IPS DF 19.7 (cell line): ENCODE measurements around the gene ZSCAN31.
"Not testable (repeated sequence)": the region's sequence is repeated elsewhere in the genome, so short reads cannot be mapped to it uniquely, and the experiment has no call there.

ENCODE experiments used
- DNase-seq: peaks from one replicate; pipeline ENCODE4 v3.0.0-alpha.2; 2013; ENCODE audit warnings: low read depth, low spot score

Gene ZSCAN31

DNA sequence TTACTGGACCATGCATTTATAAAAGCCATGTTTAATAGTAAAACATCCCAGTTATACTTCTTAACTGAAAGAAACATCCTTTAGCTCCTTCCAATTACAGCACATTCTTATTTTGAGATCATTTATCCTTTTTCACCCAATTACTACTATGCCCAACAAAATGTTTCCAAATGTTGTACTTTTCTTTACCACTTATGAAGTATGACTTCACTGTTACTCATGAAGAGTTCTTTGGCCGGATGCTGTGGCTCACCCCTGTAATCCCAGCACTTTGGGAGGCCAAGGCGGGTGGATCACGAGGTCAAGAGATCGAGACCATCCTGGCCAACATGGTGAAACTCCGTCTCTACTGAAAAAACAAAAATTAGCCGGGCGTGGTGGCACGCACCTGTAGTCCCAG is 18.1 kb downstream of the ZSCAN31 start:
- DNase-seq = not testable (repeated sequence)

DNA sequence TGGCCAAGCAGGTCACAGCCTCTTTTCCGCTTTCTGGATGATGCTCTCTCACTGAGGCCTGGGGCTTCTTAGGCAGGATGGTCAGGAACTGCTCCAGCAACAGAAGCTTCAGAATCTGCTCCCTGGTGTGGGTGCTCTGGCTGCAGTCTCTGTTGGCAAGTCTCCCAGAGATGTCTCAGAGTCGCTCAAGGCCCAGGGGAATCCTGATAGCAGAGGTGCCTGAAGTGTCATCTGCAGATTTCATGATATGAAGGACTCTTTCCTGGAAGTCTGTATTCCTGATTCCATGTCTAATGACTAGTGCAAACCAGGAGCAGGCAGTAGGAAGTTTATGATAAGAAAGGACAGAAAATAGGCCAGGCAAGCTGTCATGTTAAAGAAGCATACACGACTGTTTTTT is 20.3 kb downstream of the ZSCAN31 start:
- DNase-seq = no peak

DNA sequence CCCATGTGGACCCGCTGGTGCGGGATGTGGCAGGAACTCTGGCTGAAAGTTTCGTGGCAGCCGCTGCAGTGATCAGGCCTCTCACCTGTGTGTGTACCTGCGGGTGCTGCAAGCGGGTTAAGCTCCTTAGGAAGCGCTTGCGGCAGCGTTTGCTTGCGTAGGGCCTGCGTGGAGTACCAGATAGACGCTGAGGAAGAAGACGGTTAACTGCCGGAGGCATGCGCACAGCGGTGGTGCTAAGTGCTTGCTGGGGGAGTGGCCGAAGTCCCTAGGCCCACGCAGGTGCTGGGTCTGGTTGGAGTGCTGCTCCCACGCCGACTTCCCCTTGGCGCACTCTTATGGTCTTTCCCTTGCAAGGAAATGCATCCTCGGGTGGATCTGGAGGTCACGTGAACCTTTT is 23.0 kb downstream of the ZSCAN31 start:
- DNase-seq = no peak

DNA sequence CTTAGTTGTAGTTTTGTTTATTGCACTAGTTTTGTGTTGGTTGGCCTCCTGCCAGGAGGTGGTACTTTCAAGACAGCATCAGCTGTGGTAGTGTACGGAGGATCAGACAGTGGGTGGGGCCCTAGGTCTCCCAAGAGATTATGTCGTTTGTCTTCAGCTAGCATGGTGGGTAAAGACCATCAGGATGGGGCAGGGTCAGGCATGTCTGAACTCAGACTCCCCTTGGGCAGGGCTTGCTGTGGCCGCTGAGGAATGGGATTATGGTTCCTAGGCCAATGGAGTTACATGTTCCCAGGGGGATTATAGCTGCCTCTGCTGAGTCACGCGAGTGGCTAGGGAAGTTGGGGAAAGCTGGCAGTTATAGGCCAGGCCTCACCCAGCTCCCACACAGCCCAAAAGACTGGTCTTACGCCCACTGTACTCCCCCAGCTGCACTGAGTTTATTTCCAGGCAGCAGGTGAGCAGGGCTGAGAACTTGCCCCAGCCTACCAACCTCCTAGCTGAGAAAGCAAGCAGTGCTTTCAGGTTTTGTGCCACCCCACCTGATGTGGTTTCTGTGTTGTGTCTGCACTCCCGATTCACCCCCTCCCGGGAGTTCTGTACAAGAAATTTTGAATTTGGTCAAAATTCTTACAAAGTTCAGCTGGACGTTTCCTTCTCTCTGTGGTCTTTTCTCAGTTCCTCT is 24.7 kb downstream of the ZSCAN31 start:
- DNase-seq = no peak

DNA sequence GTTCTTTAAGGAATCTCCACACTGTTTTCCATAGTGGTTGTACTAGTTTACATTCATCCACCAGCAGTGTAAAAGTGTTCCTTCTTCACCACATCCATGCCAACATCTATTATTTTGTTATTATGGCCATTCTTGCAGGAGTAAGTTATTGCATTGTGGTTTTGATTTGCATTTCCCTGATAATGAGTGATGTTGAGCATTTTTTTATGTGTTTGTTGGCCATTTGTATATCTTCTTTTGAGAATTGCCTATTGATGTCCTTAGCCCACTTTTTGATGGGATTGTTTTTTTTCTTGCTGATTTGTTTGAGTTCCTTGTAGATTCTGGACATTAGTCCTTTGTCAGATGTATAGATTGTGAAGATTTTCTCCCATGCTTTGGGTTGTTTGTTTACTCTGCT is 29.6 kb downstream of the ZSCAN31 start:
- not testable (repeated sequence) for DNase-seq

DNA sequence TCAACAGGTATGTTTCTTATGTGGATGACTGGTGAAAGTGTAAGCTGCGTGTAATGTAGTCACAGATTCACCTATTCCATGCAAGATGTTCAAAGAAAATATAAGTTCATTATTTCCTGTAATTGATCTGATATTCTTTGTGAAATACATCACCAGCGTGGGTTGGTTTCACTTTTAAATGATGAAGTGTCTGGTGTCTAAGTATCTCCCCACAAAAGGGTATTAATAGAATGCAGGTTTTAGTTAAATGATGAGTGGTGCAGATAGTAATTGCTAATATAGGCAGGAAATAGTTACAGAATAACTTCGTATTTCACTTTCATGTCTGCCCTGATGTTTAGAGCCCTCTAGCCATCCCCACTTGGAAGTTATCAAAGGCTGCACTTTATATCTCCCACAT is 32.4 kb downstream of the ZSCAN31 start:
- DNase-seq = no peak

DNA sequence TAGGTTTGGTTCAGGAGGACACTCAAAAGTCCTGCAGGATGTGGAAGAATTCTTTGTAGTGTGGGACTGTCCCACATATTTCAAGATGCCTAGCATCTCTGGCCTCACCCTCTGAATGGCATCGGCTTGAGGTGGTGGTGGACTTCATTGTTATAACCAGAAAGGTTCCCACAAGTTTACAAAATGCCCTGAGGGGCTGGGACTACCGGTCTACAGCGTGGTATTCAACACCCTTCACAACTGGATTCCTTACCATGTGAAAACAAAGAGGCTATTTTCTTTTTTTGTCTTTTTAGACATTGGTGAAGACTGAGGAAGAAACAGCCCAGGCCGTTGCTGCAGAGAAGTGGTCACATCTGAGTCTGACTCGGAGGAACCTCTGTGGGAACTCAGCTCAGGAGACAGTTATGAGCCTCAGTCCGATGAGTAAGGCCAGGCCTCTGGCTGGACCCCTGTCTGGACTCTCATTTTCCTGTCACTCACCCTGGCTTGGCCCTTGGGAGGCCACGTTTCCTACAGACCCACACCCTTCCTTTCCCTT is 39.4 kb downstream of the ZSCAN31 start:
- DNase-seq = no peak

DNA sequence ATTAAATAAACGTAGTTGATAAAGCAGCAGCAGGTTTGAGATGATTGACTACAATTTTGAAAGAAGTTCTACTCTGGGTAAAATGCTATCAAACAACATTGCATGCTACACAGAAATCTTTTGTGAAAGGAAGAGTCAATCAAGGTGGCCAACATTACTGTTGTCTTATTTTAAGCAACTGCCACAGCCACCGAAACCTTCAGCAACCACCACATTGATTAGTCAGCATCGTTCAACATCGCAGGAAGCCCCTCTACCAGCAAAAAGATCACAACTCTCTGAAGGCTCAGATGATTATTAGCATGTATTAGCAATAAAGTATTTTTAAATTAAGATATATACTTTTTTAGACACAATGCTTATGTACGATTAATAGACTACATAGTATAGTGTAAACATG is 40.6 kb downstream of the ZSCAN31 start:
- no peak for DNase-seq

DNA sequence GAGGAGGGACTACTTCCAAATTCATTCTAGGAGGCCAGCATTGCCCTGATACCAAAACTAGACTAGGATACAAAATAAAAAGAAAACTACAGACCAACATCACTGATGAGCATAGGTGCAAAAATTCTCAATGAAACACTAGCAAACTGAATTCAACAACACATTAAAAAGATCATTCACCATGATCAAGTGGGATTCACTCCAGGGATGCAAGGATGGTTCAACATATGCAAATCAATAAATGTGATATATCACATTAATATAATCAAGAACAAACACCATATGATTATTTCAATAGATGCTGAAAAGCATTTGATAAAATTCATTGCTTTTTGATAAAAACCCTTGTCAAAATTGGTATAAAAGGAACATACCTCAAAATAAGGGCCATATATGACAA is 44.4 kb downstream of the ZSCAN31 start:
- DNase-seq = no peak

DNA sequence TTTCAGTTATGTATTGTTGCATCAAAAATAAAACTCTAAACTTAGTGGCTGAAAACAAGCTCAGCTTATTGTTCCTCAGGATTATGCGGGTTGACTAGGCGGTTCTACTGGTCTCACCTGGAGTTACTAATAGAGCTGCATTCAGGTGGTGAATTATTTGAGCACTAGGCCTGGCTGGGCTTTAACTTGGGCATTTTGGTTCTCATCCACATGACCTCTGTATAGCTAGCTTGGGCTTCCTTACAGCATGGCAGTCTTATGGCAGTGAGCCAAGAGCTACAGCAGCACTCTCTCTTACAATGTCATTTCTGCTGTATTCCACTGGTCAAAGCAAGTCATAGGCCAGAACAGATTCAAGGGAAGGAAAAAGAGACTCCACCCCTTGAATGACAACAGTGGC is 53.0 kb downstream of the ZSCAN31 start:
- DNase-seq = no peak

DNA sequence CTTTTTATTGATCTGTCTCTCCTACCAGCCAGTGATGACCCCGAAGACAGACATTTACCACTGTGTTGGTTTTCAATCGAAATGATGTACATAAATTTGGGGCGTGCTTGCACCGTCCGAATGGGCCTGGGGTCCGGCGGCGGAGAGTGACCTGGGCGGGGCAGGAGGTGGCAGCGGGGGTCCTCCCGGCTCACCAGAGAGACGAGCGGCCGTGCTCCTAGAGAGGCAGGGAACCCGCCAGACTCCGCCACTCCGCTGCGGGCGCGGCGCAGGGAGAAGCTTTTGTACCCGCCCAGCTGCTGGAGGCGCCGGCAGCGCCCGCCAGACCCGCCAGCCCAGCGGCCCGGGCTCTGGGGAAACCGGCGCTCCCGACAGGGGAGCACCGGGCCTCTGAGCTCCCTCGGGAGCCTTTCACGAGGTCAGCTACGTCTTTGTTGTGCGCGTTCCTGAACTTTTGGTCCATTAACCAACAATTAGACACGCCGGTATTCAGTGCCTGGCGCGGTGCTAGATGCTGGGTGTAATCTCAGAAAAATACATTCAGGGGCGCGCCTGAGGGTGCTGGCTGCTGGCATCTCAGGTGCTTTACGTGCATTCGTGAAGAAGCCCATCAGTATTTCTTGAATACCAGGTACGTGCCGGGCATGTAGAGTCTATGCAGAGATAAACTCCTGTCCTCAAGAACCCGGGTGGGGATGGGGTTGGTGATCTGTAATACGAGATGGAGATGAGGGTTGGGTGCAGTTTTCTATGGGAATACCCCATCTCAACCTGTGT is 54.5 kb downstream of the ZSCAN31 start, which contains the start of gene PGBD1:
Gene PGBD1, plus strand, starts transcription at position 285 of the 777 bp plus-strand sequence. CDS start 2,242 bp downstream, outside the sequence.
- peak; percentile 40 for DNase-seq

DNA sequence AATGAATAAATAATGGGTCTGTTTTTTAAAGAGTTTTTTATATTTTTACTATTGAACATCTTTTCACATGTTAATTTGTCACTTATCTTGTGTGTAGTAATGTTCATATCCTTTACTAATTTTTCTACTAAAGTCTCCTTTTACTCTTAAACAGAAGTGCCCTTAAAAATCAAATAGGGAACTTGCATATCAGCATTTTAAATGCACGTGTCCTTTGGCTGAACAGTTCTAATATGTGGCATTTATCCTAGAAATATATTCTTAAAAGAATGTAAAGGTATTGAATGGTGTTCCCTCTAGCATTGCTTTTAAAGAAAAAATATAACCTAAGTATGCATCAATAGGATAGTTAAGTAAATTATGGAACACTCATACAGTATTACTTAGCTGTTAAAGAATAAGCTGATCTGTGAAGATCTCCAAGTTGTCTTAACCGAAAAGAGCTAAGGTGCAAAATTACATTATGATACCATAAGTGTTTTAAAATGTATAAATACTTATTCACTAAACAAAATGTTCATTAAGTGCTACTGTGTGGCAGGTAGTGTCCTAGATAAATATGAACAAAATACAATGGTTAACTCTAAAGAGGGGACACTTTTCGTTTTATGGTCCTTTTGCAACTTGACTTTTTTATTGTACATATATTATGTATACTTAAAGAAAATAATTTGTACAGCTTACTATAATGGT is 55.2 kb downstream of the ZSCAN31 start:
- no peak for DNase-seq

DNA sequence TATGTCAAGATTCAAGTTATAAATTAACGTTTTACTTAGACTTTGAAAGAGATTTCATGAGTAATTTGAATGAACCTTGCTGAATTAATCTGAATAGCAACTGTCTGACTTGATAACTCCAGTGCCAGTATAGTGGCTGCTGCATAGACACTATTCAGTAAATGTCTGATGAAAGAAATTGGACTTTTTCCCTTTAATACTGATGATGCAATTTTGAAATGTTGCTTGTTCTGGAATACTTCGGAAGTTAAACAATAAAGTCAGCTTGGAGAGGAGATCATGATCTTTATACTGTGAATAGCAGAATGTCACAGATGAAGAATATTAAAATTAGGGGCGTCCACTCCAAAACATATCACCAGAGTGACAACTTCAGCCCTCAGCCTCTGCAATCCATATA is 58.2 kb downstream of the ZSCAN31 start:
- DNase-seq = no peak

DNA sequence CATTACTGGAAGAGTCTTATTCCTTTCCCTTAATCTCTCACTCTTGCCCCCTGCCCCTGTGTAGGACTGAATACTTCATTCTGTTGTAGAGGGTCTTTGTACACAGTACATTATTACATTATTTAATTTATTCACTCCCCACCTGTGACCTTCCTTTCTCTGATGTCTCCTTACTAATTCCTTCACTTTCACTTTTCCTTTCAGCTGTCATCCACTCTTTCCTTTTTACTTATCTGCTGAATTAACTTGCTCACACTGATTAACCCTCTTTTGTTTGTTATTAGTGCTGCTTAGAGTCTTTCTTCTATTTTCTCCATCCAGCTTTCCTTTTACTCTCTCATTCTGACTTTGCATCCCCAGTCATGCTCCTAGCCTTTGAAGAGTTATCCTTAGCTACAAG is 61.1 kb downstream of the ZSCAN31 start:
- no peak for DNase-seq
